ENCODE data around the gene TRABD2B. TPM values are rescaled to one million over a fixed set of nuclear protein-coding genes. Genes with fewer than 3 reads are reported as not detected.

TRABD2B gene
- total and polyA plus RNA-seq, 2 donors (not counting 3 experiments of a cell fraction or from before 2014, with no cell fraction given): not detected

DNA sequence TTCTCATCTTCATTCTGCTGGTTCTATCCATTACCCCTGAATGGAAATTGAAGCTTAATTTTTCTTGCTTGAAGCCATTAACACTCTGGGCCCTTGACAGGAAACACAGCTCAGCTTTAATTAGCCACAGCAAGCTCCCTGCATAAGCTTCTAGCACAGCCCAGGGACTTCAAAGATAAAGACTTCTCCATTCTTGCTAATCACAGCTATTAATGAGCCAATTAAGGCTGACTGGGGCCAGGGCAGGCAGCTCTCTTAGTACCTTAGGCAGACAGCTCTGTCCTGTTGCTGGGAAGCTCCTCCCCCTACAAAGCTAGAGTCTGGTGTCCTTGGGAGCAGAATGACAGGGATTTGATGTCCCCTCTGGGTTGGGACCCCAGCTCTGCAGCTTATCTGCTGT, 27.9 kb upstream of the TRABD2B start:
- intact Hi-C loops (cut with micrococcal nuclease) (no loop called here), dilution Hi-C loops (cut with MboI; ENCODE audit: extremely low pct_ligation_motif_present, low sequenced_read_pairs) (no loop called here)
- Histone ChIP-seq H3K36me3 (ENCODE audit: control insufficient read depth in 2 of 2, extremely low read depth in 1 of 2, insufficient read depth in 2 of 2, low read length in 2 of 2) (no peaks in the 10 kb centered on the region), H3K4me2 (ENCODE audit: insufficient read depth, low read length) (no peak overlapping the region), H3K27me3 (ENCODE audit: control insufficient read depth in 2 of 2, insufficient read depth in 2 of 2, low read length in 2 of 2) (no peaks in the 10 kb centered on the region), H3K79me2 (ENCODE audit: control insufficient read depth, insufficient read depth, low read length) (no peaks in the 10 kb centered on the region), H3K27ac (ENCODE audit: insufficient read depth, low read depth, low read length) (no peak overlapping the region), H4K20me1 (replicated peaks; ENCODE audit: control insufficient read depth, extremely low read depth, insufficient read depth, low read length) (no peaks in the 10 kb centered on the region), H3K4me3 (replicated peaks in 1 of 3; ENCODE audit: insufficient read depth in 1 of 3, low read depth in 1 of 3, low read length in 3 of 3) (no peak overlapping the region), H2AFZ (ENCODE audit: low read depth, low read length) (no peak overlapping the region), H3K9ac (replicated peaks; ENCODE audit: extremely low read depth, insufficient read depth, low read length) (no peak overlapping the region), H3K9me3 (replicated peaks; ENCODE audit: control insufficient read depth, insufficient read depth, low read length) (no peaks in the 10 kb centered on the region), H3K4me1 (ENCODE audit: control insufficient read depth, extremely low read depth, insufficient read depth, low read length) (no peaks in the 10 kb centered on the region), H3K9me1 (replicated peaks; ENCODE audit: control insufficient read depth, extremely low read depth, insufficient read depth, low read length) (no peaks in the 10 kb centered on the region)
- no peak for DNase-seq (ENCODE audit: low read depth, low spot score)
- CTCF ChIA-PET: interaction anchor here (1.1 to 1.8 kb wide), 2 partner anchors 27 to 178 kb away, joined by 3 to 9 read pairs; partner anchors contain the start of gene TRABD2B
- no peak for FAIRE-seq
- BruUV-seq (replicated peaks): no TSS peak
- POLR2A ChIA-PET: no interaction called here
- no peak for TF ChIP-seq JUN (IDR thresholded peaks at IDR 0.05; ENCODE audit: borderline replicate concordance, insufficient read depth, insufficient read length, low read depth)
- TF ChIP-seq MYC (IDR thresholded peaks at IDR 0.05; ENCODE audit: low read depth, low read length): no peak
- no peak for TF ChIP-seq EZH2 (IDR thresholded peaks at IDR 0.05; ENCODE audit: borderline replicate concordance, low read depth, low read length, severe bottlenecking)
- TF ChIP-seq, protein P1, sequence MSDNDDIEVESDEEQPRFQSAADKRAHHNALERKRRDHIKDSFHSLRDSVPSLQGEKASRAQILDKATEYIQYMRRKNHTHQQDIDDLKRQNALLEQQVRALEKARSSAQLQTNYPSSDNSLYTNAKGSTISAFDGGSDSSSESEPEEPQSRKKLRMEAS (IDR thresholded peaks at IDR 0.05; ENCODE audit: insufficient read depth, insufficient read length): no peak
- TF ChIP-seq POLR2AphosphoS5 (IDR thresholded peaks at IDR 0.05; ENCODE audit: insufficient read depth, low read depth, low read length): no peak
- TF ChIP-seq, protein P2, sequence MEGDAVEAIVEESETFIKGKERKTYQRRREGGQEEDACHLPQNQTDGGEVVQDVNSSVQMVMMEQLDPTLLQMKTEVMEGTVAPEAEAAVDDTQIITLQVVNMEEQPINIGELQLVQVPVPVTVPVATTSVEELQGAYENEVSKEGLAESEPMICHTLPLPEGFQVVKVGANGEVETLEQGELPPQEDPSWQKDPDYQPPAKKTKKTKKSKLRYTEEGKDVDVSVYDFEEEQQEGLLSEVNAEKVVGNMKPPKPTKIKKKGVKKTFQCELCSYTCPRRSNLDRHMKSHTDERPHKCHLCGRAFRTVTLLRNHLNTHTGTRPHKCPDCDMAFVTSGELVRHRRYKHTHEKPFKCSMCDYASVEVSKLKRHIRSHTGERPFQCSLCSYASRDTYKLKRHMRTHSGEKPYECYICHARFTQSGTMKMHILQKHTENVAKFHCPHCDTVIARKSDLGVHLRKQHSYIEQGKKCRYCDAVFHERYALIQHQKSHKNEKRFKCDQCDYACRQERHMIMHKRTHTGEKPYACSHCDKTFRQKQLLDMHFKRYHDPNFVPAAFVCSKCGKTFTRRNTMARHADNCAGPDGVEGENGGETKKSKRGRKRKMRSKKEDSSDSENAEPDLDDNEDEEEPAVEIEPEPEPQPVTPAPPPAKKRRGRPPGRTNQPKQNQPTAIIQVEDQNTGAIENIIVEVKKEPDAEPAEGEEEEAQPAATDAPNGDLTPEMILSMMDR (IDR thresholded peaks at IDR 0.05; ENCODE audit: extremely low read depth in 1 of 2, insufficient read depth in 1 of 2, low read depth in 1 of 2, low read length in 2 of 2): no peak
- no peak for TF ChIP-seq FOS (IDR thresholded peaks at IDR 0.05; ENCODE audit: borderline replicate concordance, insufficient read depth, low read length)
- no peak for TF ChIP-seq GATA2 (IDR thresholded peaks at IDR 0.05; ENCODE audit: insufficient read depth, insufficient read length, low read depth, low read length)
- TF ChIP-seq POLR2A (IDR thresholded peaks at IDR 0.05; ENCODE audit: low read depth, low read length): no peak
